Mesenchymal stem cell (in vitro differentiated cells and primary cell): ENCODE data around the gene ACTBL2.

Source experiments
- DNase-seq: peaks from one replicate; pipeline ENCODE4 v3.0.0-alpha.2; 2013
- H2AFZ ChIP-seq: one replicate; pipeline ENCODE4 v1.6.1; 2013; ENCODE audit warnings: low read depth, mild to moderate bottlenecking, control low read depth, inconsistent platforms, low read length, moderate library complexity
- H2AK5ac ChIP-seq: 2 replicates; pipeline ENCODE4 v1.6.1; 2013; ENCODE audit warnings: low read length, moderate library complexity, mild to moderate bottlenecking, inconsistent platforms; ENCODE audit not compliant: severe bottlenecking
- H2BK120ac ChIP-seq: one replicate; pipeline ENCODE4 v1.6.1; 2013; ENCODE audit warnings: low read depth, mild to moderate bottlenecking, inconsistent platforms, low read length, moderate library complexity
- H2BK12ac ChIP-seq, 2 experiments: one replicate each; pipeline ENCODE4 v1.6.1; 2013; ENCODE audit warnings: inconsistent platforms in 2 of 2, low read length in 2 of 2, mild to moderate bottlenecking in 2 of 2, moderate library complexity in 2 of 2, control low read depth in 1 of 2
- H2BK15ac ChIP-seq: one replicate; pipeline ENCODE4 v1.6.1; 2013; ENCODE audit warnings: mild to moderate bottlenecking, low read depth, inconsistent platforms; ENCODE audit not compliant: poor library complexity, severe bottlenecking
- H2BK5ac ChIP-seq: 2 replicates; pipeline ENCODE4 v1.6.1; 2013; ENCODE audit warnings: low read depth, mild to moderate bottlenecking, low read length, control low read depth, inconsistent platforms; ENCODE audit not compliant: poor library complexity, severe bottlenecking
- H3K14ac ChIP-seq, 2 experiments: one replicate each; pipeline ENCODE4 v1.6.1; 2013; ENCODE audit warnings: inconsistent platforms in 2 of 2, low read length in 2 of 2, control low read depth in 1 of 2, mild to moderate bottlenecking in 1 of 2, moderate library complexity in 1 of 2
- H3K18ac ChIP-seq, 2 experiments: one replicate each; pipeline ENCODE4 v1.6.1; 2013; ENCODE audit warnings: inconsistent platforms in 2 of 2, low read length in 2 of 2, control low read depth in 1 of 2, low read depth in 1 of 2, mild to moderate bottlenecking in 1 of 2
- H3K23ac ChIP-seq, 2 experiments: one replicate each; pipeline ENCODE4 v1.6.1; 2013; ENCODE audit warnings: inconsistent platforms in 2 of 2, low read length in 2 of 2, mild to moderate bottlenecking in 2 of 2, moderate library complexity in 2 of 2, control low read depth in 1 of 2
- H3K27ac ChIP-seq: 2 replicates; pipeline ENCODE4 v1.5.1; 2013; ENCODE audit warnings: mild to moderate bottlenecking, moderate library complexity, low read length, control low read depth, inconsistent platforms; ENCODE audit not compliant: poor library complexity, severe bottlenecking
- H3K27me3 ChIP-seq, 2 experiments: 2 replicates each; pipeline versions ENCODE4 v1.6.1 to v1.7.0; 2013; ENCODE audit warnings: low read length in 2 of 2, mild to moderate bottlenecking in 2 of 2, moderate library complexity in 2 of 2, control low read depth in 1 of 2, inconsistent platforms in 1 of 2; ENCODE audit not compliant: control insufficient read depth in 1 of 2, insufficient read depth in 1 of 2
- H3K36me3 ChIP-seq, 2 experiments: 2 replicates each; pipeline versions ENCODE4 v1.6.1 to v1.7.0; 2013; ENCODE audit warnings: low read length in 2 of 2, control low read depth in 1 of 2, inconsistent platforms in 1 of 2, low read depth in 1 of 2, mild to moderate bottlenecking in 1 of 2; ENCODE audit not compliant: insufficient read depth in 2 of 2, control insufficient read depth in 1 of 2
- H3K4ac ChIP-seq, 2 experiments: one replicate each; pipeline ENCODE4 v1.6.1; 2013; ENCODE audit warnings: inconsistent platforms in 2 of 2, low read length in 2 of 2, mild to moderate bottlenecking in 2 of 2, moderate library complexity in 2 of 2, control low read depth in 1 of 2, low read depth in 1 of 2
- H3K4me1 ChIP-seq: 2 replicates; pipeline ENCODE4 v1.6.1; 2013; ENCODE audit warnings: low read depth, low read length, control low read depth; ENCODE audit not compliant: control insufficient read depth, insufficient read depth
- H3K4me2 ChIP-seq: 2 replicates; pipeline ENCODE4 v1.6.1; 2013; ENCODE audit warnings: low read length, mild to moderate bottlenecking, inconsistent platforms; ENCODE audit not compliant: poor library complexity, severe bottlenecking
- H3K4me3 ChIP-seq, 2 experiments: 2 replicates each; pipeline versions ENCODE4 v1.5.1 to v1.7.0; 2013; ENCODE audit warnings: low read length in 2 of 2, mild to moderate bottlenecking in 2 of 2, control low read depth in 1 of 2, low read depth in 1 of 2; ENCODE audit not compliant: insufficient read depth in 1 of 2
- H3K79me1 ChIP-seq: replicated peaks from 2 replicates; pipeline ENCODE4 v1.6.1; 2013; ENCODE audit warnings: mild to moderate bottlenecking, control low read depth, low read length, inconsistent platforms; ENCODE audit not compliant: poor library complexity, severe bottlenecking
- H3K9ac ChIP-seq: 2 replicates; pipeline ENCODE4 v1.7.0; 2013; ENCODE audit warnings: mild to moderate bottlenecking, low read length, moderate library complexity
- H3K9me3 ChIP-seq: 2 replicates; pipeline ENCODE4 v1.7.0; 2013; ENCODE audit warnings: mild to moderate bottlenecking, low read length; ENCODE audit not compliant: control insufficient read depth
- H4K8ac ChIP-seq: one replicate; pipeline ENCODE4 v1.6.1; 2013; ENCODE audit warnings: inconsistent platforms, mild to moderate bottlenecking, low read length, moderate library complexity
- H4K91ac ChIP-seq: one replicate; pipeline ENCODE4 v1.6.1; 2013; ENCODE audit warnings: mild to moderate bottlenecking, low read length, inconsistent platforms
- WGBS: methylation state at CpG from one replicate; pipeline ENCODE4 v1.1.7; 2013; ENCODE audit warnings: mixed read lengths; 5-methylcytosine and 5-hydroxymethylcytosine counted together

The ACTBL2 gene

GRCh38 chr5:57437976-57438805, 44.4 kb downstream of the ACTBL2 start:
- peak overlapping the region in 1 of 2 experiments; percentile 94 for H2BK12ac ChIP-seq
- WGBS, result no CpG with 5 or more reads among the region's 8 CpGs

GRCh38 chr5:57436586-57436985, 46.0 kb downstream of the ACTBL2 start:
- no peaks in the 10 kb centered on the region for H3K36me3 ChIP-seq
- peak overlapping the region; percentile 49 for H2AK5ac ChIP-seq
- peak overlapping the region; percentile 5 to 98 for H3K4ac ChIP-seq
- peaks cover 7% of the 10 kb centered on the region for H3K4me1 ChIP-seq
- H4K91ac ChIP-seq, result peak overlapping the region; percentile 79
- no peak overlapping the region for H3K23ac ChIP-seq
- H3K79me1 ChIP-seq, result no peaks in the 10 kb centered on the region
- H3K27ac ChIP-seq, result no peak overlapping the region
- peak overlapping the region; percentile 81 to 100 for H2BK12ac ChIP-seq
- peak overlapping the region; percentile 53 for H4K8ac ChIP-seq
- H3K14ac ChIP-seq, result peak overlapping the region in 1 of 2 experiments; percentile 87
- H3K9me3 ChIP-seq, result no peaks in the 10 kb centered on the region
- no peak overlapping the region for H2BK5ac ChIP-seq
- H3K9ac ChIP-seq, result no peak overlapping the region
- H3K4me3 ChIP-seq, result no peak overlapping the region
- 100% methylated on average over 1 of the region's 1 CpG for WGBS
- no peak overlapping the region for H3K4me2 ChIP-seq
- H2BK15ac ChIP-seq, result no peak overlapping the region
- DNase-seq, result no peak
- H2AFZ ChIP-seq, result no peak overlapping the region
- H2BK120ac ChIP-seq, result peak overlapping the region; percentile 75
- peak overlapping the region; percentile 79 to 94 for H3K18ac ChIP-seq
- no peaks in the 10 kb centered on the region for H3K27me3 ChIP-seq

More at GRCh38 chr5:57437976-57438805, 44.4 kb downstream of the ACTBL2 start:
- H2BK120ac ChIP-seq, result peak overlapping the region; percentile 56
- H3K4ac ChIP-seq, result peak overlapping the region; percentile 7 to 98
- no peaks in the 10 kb centered on the region for H3K27me3 ChIP-seq
- peak overlapping the region; percentile 10 for H4K8ac ChIP-seq
- no peak overlapping the region for H3K4me3 ChIP-seq
- H3K79me1 ChIP-seq, result no peaks in the 10 kb centered on the region
- no peak overlapping the region for H2AK5ac ChIP-seq
- H2BK5ac ChIP-seq, result no peak overlapping the region
- no peaks in the 10 kb centered on the region for H3K9me3 ChIP-seq
- peak; percentile 65 for DNase-seq
- H3K18ac ChIP-seq, result peak overlapping the region; percentile 26 to 94
- H2BK15ac ChIP-seq, result no peak overlapping the region
- no peak overlapping the region for H3K27ac ChIP-seq
- peak overlapping the region; percentile 36 for H4K91ac ChIP-seq
- H3K36me3 ChIP-seq, result no peaks in the 10 kb centered on the region
- no peak overlapping the region for H3K14ac ChIP-seq
- H3K4me2 ChIP-seq, result no peak overlapping the region
- H2AFZ ChIP-seq, result no peak overlapping the region
- peak overlapping the region; percentile 29 for H3K9ac ChIP-seq
- H3K23ac ChIP-seq, result no peak overlapping the region
- peaks cover 12% of the 10 kb centered on the region for H3K4me1 ChIP-seq

GRCh38 chr5:57435701-57436134, 46.9 kb downstream of the ACTBL2 start:
- DNase-seq, result peak; percentile 66
- no peak overlapping the region for H4K8ac ChIP-seq
- H3K14ac ChIP-seq, result no peak overlapping the region
- H3K27ac ChIP-seq, result no peak overlapping the region
- no peaks in the 10 kb centered on the region for H3K79me1 ChIP-seq
- H3K4me1 ChIP-seq, result peaks cover 2% of the 10 kb centered on the region
- H2BK15ac ChIP-seq, result no peak overlapping the region
- no peaks in the 10 kb centered on the region for H3K27me3 ChIP-seq
- H3K9ac ChIP-seq, result no peak overlapping the region
- no peak overlapping the region for H2AK5ac ChIP-seq
- H2BK12ac ChIP-seq, result no peak overlapping the region
- no peaks in the 10 kb centered on the region for H3K36me3 ChIP-seq
- no peak overlapping the region for H2AFZ ChIP-seq
- H3K4me2 ChIP-seq, result no peak overlapping the region
- no peak overlapping the region for H4K91ac ChIP-seq
- WGBS, result no CpG with 5 or more reads among the region's 2 CpGs
- no peak overlapping the region for H2BK120ac ChIP-seq
- no peak overlapping the region for H3K4ac ChIP-seq
- no peak overlapping the region for H3K4me3 ChIP-seq
- H3K23ac ChIP-seq, result no peak overlapping the region
- H3K18ac ChIP-seq, result no peak overlapping the region
- H2BK5ac ChIP-seq, result no peak overlapping the region
- no peaks in the 10 kb centered on the region for H3K9me3 ChIP-seq

GRCh38 chr5:57434683-57435082, 47.9 kb downstream of the ACTBL2 start:
- Histone ChIP-seq H3K9me3 (no peaks in the 10 kb centered on the region), H4K8ac (no peak overlapping the region), H3K4me3 (no peak overlapping the region), H3K36me3 (no peaks in the 10 kb centered on the region), H3K18ac (peak overlapping the region in 1 of 2 experiments; percentile 6), H3K4me1 (peaks cover 2% of the 10 kb centered on the region), H3K23ac (no peak overlapping the region), H2AK5ac (no peak overlapping the region), H3K79me1 (no peaks in the 10 kb centered on the region), H2BK120ac (no peak overlapping the region), H2BK12ac (peak overlapping the region in 1 of 2 experiments; percentile 38), H3K27ac (no peak overlapping the region), H3K9ac (no peak overlapping the region), H3K14ac (no peak overlapping the region), H3K4ac (peak overlapping the region in 1 of 2 experiments; percentile 89), H2BK5ac (no peak overlapping the region), H2AFZ (no peak overlapping the region), H3K27me3 (no peaks in the 10 kb centered on the region), H3K4me2 (no peak overlapping the region), H2BK15ac (no peak overlapping the region), H4K91ac (no peak overlapping the region)
- DNase-seq, result no peak
- 96% methylated on average over 3 of the region's 3 CpGs for WGBS
